Gastroesophageal sphincter (tissue), 4 donors: Measurements from ENCODE around the gene GMDS. TPM values are rescaled to one million over a fixed set of nuclear protein-coding genes. Genes with fewer than 3 reads are reported as not detected.
A peak's percentile ranks its signal among the peaks of the same experiment; 100 is the strongest.

Experiments used
- ATAC-seq: fragments of 150-250 bp; one replicate; pipeline ENCODE4 v1.9.1; 2016; ENCODE audit warnings: mild to moderate bottlenecking, moderate library complexity
- H3K27ac ChIP-seq, 4 donors: fragments of 200-600 bp; sonication (generic) in 3 of 4; 1 replicate in 3 of 4; 2 replicates in 1 of 4; pipeline ENCODE4 v1.5.1; 2016 to 2019
- H3K27me3 ChIP-seq: fragments of 200-600 bp; sonication (generic); one replicate; pipeline ENCODE4 v1.5.1; 2019
- H3K36me3 ChIP-seq, 2 donors: fragments of 200-600 bp; sonication (generic); one replicate each; pipeline ENCODE4 v1.5.1; 2019; ENCODE audit warnings: control low read depth in 1 of 2
- H3K4me1 ChIP-seq, 3 donors: fragments of 200-600 bp; sonication (generic); 1 replicate in 2 of 3; 2 replicates in 1 of 3; pipeline ENCODE4 v1.5.1; 2016 to 2019; ENCODE audit warnings: control low read depth in 2 of 3
- H3K4me3 ChIP-seq, 2 donors: fragments of 200-600 bp; sonication (generic); one replicate each; pipeline ENCODE4 v1.5.1; 2019; ENCODE audit warnings: mild to moderate bottlenecking in 1 of 2, moderate library complexity in 1 of 2
- H3K9me3 ChIP-seq, 3 donors: fragments of 200-600 bp; sonication (generic); one replicate each; pipeline ENCODE4 v1.5.1; 2017 to 2019; ENCODE audit warnings: control low read depth in 2 of 3
- CTCF ChIP-seq, 4 experiments: fragments of 200-600 bp in 2 of 4; fragments of 450-650 bp in 2 of 4; sonication (generic) in 1 of 4; IDR thresholded peaks; one replicate each; pipeline ENCODE4 v1.5.1; 2017 to 2019; ENCODE audit warnings: antibody characterized with exemption in 4 of 4, mild to moderate bottlenecking in 2 of 4, moderate library complexity in 2 of 4
- EP300 ChIP-seq: sonication (generic); formaldehyde crosslinking; IDR thresholded peaks from one replicate; pipeline ENCODE4 v1.6.1; 2017; ENCODE audit warnings: antibody characterized with exemption, mild to moderate bottlenecking
- POLR2A ChIP-seq, 2 donors: fragments of 450-650 bp; IDR thresholded peaks; one replicate each; pipeline ENCODE4 v1.6.1; 2017; ENCODE audit warnings: antibody characterized with exemption in 2 of 2, mild to moderate bottlenecking in 2 of 2, moderate library complexity in 1 of 2
- POLR2AphosphoS5 ChIP-seq: sonication (generic); formaldehyde crosslinking; IDR thresholded peaks from one replicate; pipeline ENCODE4 v1.6.1; 2017; ENCODE audit warnings: antibody characterized with exemption
- WGBS, 2 donors: methylation state at CpG; one replicate each; pipeline ENCODE4 v1.1.5; 2018; ENCODE audit warnings: low coverage in 1 of 2; 5-methylcytosine and 5-hydroxymethylcytosine counted together
- total RNA-seq, 4 donors: library from RNA; depleted of rRNA; stranded (reverse); fragments of >200 nt; gene quantifications; one replicate each; pipeline ENCODE4 v1.1.0, GENCODE V29; 2016

Gene GMDS
- total RNA-seq, 4 donors from 2014 or later: 5.0 to 14.7 (median 6.4) TPM

- H3K27ac ChIP-seq: no peak overlapping the region
- TF ChIP-seq EP300: no peak
- TF ChIP-seq POLR2AphosphoS5: no peak
- TF ChIP-seq POLR2A (IDR thresholded peaks at IDR 0.05): no peak
- TF ChIP-seq CTCF (IDR thresholded peaks at IDR 0.05): no peak
- no peaks in the 10 kb centered on the region for H3K27me3 ChIP-seq
- H3K9me3 ChIP-seq: no peaks in the 10 kb centered on the region
- 24 to 28% methylated on average over 4 to 5 of the region's 7 CpGs for WGBS, 2 donors
- ATAC-seq: peak; percentile 75
- peaks cover 0 to 26% (median 6%) of the 10 kb centered on the region in 3 donors for H3K4me1 ChIP-seq
- no peak overlapping the region for H3K4me3 ChIP-seq
- no peaks in the 10 kb centered on the region for H3K36me3 ChIP-seq
These were observed 477.7 kb downstream of the GMDS start for GRCh38 chr6:1767481-1768246.

- Histone ChIP-seq H3K27me3 (no peaks in the 10 kb centered on the region), H3K27ac (no peak overlapping the region), H3K4me3 (no peak overlapping the region), H3K9me3 (no peaks in the 10 kb centered on the region), H3K4me1 (peaks cover 0 to 26% (median 6%) of the 10 kb centered on the region in 3 donors), H3K36me3 (no peaks in the 10 kb centered on the region)
- no peak for ATAC-seq
- TF ChIP-seq CTCF (IDR thresholded peaks at IDR 0.05): no peak
- TF ChIP-seq EP300: no peak
- no peak for TF ChIP-seq POLR2AphosphoS5
- no peak for TF ChIP-seq POLR2A (IDR thresholded peaks at IDR 0.05)
- 64 to 74% methylated on average over 2 to 7 of the region's 8 CpGs for WGBS, 2 donors
These were observed 478.8 kb downstream of the GMDS start for GRCh38 chr6:1766654-1767053.

GRCh38 chr6:1765160-1765903, 480.1 kb downstream of the GMDS start:
- 71 to 84% methylated on average over 8 to 9 of the region's 17 CpGs for WGBS, 2 donors
- Histone ChIP-seq H3K27ac (no peak overlapping the region), H3K9me3 (no peaks in the 10 kb centered on the region), H3K4me1 (peaks cover 0 to 21% (median 6%) of the 10 kb centered on the region in 3 donors), H3K27me3 (no peaks in the 10 kb centered on the region), H3K36me3 (no peaks in the 10 kb centered on the region), H3K4me3 (no peak overlapping the region)
- ATAC-seq: no peak
- TF ChIP-seq POLR2AphosphoS5 (no peak), POLR2A (IDR thresholded peaks at IDR 0.05) (no peak), EP300 (no peak), CTCF (IDR thresholded peaks at IDR 0.05) (no peak)

- Histone ChIP-seq H3K36me3 (no peaks in the 10 kb centered on the region), H3K4me1 (peaks cover 0 to 21% (median 6%) of the 10 kb centered on the region in 3 donors), H3K27me3 (no peaks in the 10 kb centered on the region), H3K9me3 (no peaks in the 10 kb centered on the region), H3K27ac (no peak overlapping the region), H3K4me3 (no peak overlapping the region)
- ATAC-seq: no peak
- WGBS, 2 donors: 76 to 81% methylated on average over 9 of the region's 9 CpGs
- TF ChIP-seq POLR2A (IDR thresholded peaks at IDR 0.05): no peak
- TF ChIP-seq CTCF (IDR thresholded peaks at IDR 0.05): no peak
- TF ChIP-seq EP300: no peak
- TF ChIP-seq POLR2AphosphoS5: no peak
These were observed 480.9 kb downstream of the GMDS start for GRCh38 chr6:1764397-1764987.
